GM12892 (cell line): Measurements from ENCODE around the gene OGDH.

ENCODE experiments used
- POLR2A ChIP-seq: IDR thresholded peaks from 2 replicates; pipeline ENCODE4 v1.6.1; 2011; ENCODE audit warnings: low read depth, low read length, control low read depth
- POLR2AphosphoS5 ChIP-seq: IDR thresholded peaks from 2 replicates; pipeline ENCODE4 v1.6.1; 2011; ENCODE audit warnings: low read depth, low read length, control low read depth
- TAF1 ChIP-seq: IDR thresholded peaks from 2 replicates; pipeline ENCODE4 v1.6.1; 2011; ENCODE audit warnings: low read depth, mild to moderate bottlenecking, control low read depth, low read length, borderline replicate concordance

- no peak for TF ChIP-seq POLR2A
- no peak for TF ChIP-seq TAF1
- TF ChIP-seq POLR2AphosphoS5: no peak
Observed at GRCh38 chr7:44698046-44698580, 91.7 kb downstream of the OGDH start.
